ENCODE measurements around the gene CAMK4. TPM values are rescaled to one million over a fixed set of nuclear protein-coding genes. Genes with fewer than 3 reads are reported as not detected.
A peak's percentile ranks its signal among the peaks of the same experiment; 100 is the strongest.

Gene CAMK4
- total RNA-seq, 2 donors from 2014 or later = 5.4 to 16.2 TPM

GRCh38 chr5:111469903-111470302 lies 245.7 kb downstream of the CAMK4 start:
- no peak for ATAC-seq
- no peaks in the 10 kb centered on the region for H3K36me3 Mint-ChIP-seq
- no peaks in the 10 kb centered on the region for H3K4me1 Mint-ChIP-seq (ENCODE audit: low read depth in 2 of 2)
- peaks cover 3% of the 10 kb centered on the region for H3K9me3 Mint-ChIP-seq
- H3K4me3 Mint-ChIP-seq = no peak overlapping the region
- no peak for DNase-seq (ENCODE audit: low spot score)
- H3K27me3 Mint-ChIP-seq = peaks cover 6 to 20% of the 10 kb centered on the region in 2 donors
- no peak overlapping the region for H3K27ac Mint-ChIP-seq

- Mint-ChIP-seq H3K27me3 (peaks cover 0 to 7% of the 10 kb centered on the region in 2 donors), H3K27ac (no peak overlapping the region), H3K4me3 (no peak overlapping the region), H3K4me1 (ENCODE audit: low read depth in 2 of 2) (no peaks in the 10 kb centered on the region), H3K9me3 (no peaks in the 10 kb centered on the region), H3K36me3 (no peaks in the 10 kb centered on the region)
- DNase-seq (ENCODE audit: low spot score) (no peak), ATAC-seq (no peak)
Measured at GRCh38 chr5:111472096-111472495, 247.9 kb downstream of the CAMK4 start.

DNA sequence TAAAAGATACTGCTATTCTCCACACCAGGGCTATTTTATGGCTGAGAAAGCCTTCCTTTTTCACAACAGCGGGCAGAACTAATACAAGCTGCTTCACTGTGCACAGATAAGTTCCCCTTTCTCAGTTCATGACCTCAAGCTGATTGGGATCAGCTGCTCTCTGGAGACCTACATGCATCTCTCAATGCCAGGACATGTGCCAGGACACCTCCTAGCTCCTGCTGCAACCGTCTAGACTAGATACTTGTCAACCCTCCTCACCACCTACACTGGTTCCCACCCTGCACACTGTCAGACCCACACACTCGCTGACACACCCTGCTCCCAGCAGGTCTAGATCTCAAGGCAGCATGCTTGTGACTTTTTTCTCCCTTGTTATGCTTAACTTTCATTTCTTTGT lies 248.4 kb downstream of the CAMK4 start:
- Mint-ChIP-seq H3K27me3 (peaks cover 0 to 7% of the 10 kb centered on the region in 2 donors), H3K27ac (no peak overlapping the region), H3K4me3 (no peak overlapping the region), H3K4me1 (ENCODE audit: low read depth in 2 of 2) (no peaks in the 10 kb centered on the region), H3K36me3 (no peaks in the 10 kb centered on the region), H3K9me3 (no peaks in the 10 kb centered on the region)
- DNase-seq (ENCODE audit: low spot score) (no peak), ATAC-seq (no peak)

DNA sequence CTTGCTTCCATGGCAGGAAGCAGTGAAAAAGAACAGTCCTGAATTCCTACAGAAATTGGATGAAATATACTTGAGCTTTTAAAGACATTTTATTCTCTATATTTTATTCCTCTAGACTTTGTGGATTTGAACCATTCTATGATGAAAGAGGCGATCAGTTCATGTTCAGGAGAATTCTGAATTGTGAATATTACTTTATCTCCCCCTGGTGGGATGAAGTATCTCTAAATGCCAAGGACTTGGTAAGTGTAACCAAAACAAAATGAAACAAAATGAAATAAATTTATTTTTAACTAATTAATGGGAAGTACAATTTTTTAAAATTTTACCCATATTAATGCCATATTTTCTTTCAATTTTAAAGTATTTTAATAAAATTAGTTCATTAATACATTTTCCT lies 254.1 kb downstream of the CAMK4 start:
- H3K9me3 Mint-ChIP-seq = no peaks in the 10 kb centered on the region
- H3K27me3 Mint-ChIP-seq = peaks cover 0 to 12% of the 10 kb centered on the region in 2 donors
- H3K27ac Mint-ChIP-seq = no peak overlapping the region
- ATAC-seq (no peak), DNase-seq (ENCODE audit: low spot score) (no peak)
- H3K4me1 Mint-ChIP-seq (ENCODE audit: low read depth in 2 of 2) = no peaks in the 10 kb centered on the region
- H3K36me3 Mint-ChIP-seq = no peaks in the 10 kb centered on the region
- no peak overlapping the region for H3K4me3 Mint-ChIP-seq

GRCh38 chr5:111478898-111479297 lies 254.7 kb downstream of the CAMK4 start:
- peaks cover 0 to 10% of the 10 kb centered on the region in 2 donors for H3K27me3 Mint-ChIP-seq
- no peak for ATAC-seq
- no peak overlapping the region for H3K4me3 Mint-ChIP-seq
- H3K36me3 Mint-ChIP-seq = no peaks in the 10 kb centered on the region
- H3K27ac Mint-ChIP-seq = no peak overlapping the region
- H3K9me3 Mint-ChIP-seq = no peaks in the 10 kb centered on the region
- no peaks in the 10 kb centered on the region for H3K4me1 Mint-ChIP-seq (ENCODE audit: low read depth in 2 of 2)
- DNase-seq (ENCODE audit: low spot score) = no peak

DNA sequence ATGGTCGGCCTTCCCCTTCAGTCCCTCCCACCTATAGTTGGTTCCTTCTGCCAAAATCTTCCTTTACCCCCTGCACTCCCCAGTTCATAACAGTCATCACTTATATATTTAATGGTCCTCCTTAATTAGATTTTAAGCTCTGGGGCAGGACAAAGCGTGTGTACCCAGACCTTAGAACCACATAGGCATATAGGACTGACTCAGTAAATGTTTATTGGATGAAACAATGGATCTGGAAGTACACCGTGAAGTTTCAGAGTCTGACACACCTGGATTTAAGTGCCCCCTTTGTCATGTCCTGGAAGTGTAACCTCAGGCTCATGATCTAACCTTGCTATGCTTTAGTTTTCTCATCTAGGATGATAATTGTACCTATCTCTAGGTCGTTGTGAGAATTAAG lies 256.2 kb downstream of the CAMK4 start:
- Mint-ChIP-seq H3K36me3 (no peaks in the 10 kb centered on the region), H3K27ac (no peak overlapping the region)
- no peak for DNase-seq (ENCODE audit: low spot score)

GRCh38 chr5:111486055-111486454 lies 261.9 kb downstream of the CAMK4 start:
- no peaks in the 10 kb centered on the region for H3K27me3 Mint-ChIP-seq
- H3K27ac Mint-ChIP-seq = no peak overlapping the region
- H3K4me3 Mint-ChIP-seq = no peak overlapping the region
- H3K9me3 Mint-ChIP-seq = no peaks in the 10 kb centered on the region
- DNase-seq (ENCODE audit: low spot score) (no peak), ATAC-seq (no peak)
- H3K36me3 Mint-ChIP-seq = no peaks in the 10 kb centered on the region
- peaks cover 0 to 4% of the 10 kb centered on the region in 2 donors for H3K4me1 Mint-ChIP-seq (ENCODE audit: low read depth in 2 of 2)

More for the DNA sequence above, 256.2 kb downstream of the CAMK4 start:
- no peaks in the 10 kb centered on the region for H3K4me1 Mint-ChIP-seq (ENCODE audit: low read depth in 2 of 2)
- no peak overlapping the region for H3K4me3 Mint-ChIP-seq
- no peak for ATAC-seq
- H3K27me3 Mint-ChIP-seq = peaks cover 0 to 10% of the 10 kb centered on the region in 2 donors
- no peaks in the 10 kb centered on the region for H3K9me3 Mint-ChIP-seq

DNA sequence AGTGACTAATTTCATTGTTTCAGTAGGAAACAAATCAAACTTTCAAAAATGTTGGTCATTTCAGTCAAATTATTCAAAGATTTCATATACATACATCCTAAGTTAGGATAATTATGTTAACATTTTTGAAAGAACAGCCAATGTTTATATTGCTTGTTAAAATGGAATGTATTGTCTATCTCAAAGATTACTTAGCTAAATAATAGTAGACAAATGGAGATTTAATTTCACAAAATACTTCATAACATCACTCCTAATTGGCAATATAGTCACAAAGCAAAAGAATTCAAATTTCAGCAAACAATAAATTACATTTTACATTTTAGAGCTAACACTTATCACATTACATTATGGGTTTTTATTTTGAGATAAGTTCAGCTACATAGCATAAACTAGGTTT lies 262.7 kb downstream of the CAMK4 start:
- no peak overlapping the region for H3K27ac Mint-ChIP-seq
- no peak overlapping the region for H3K4me3 Mint-ChIP-seq
- H3K36me3 Mint-ChIP-seq = no peaks in the 10 kb centered on the region
- H3K27me3 Mint-ChIP-seq = no peaks in the 10 kb centered on the region
- ATAC-seq (no peak), DNase-seq (ENCODE audit: low spot score) (no peak)
- H3K9me3 Mint-ChIP-seq = no peaks in the 10 kb centered on the region
- peaks cover 0 to 4% of the 10 kb centered on the region in 2 donors for H3K4me1 Mint-ChIP-seq (ENCODE audit: low read depth in 2 of 2)

GRCh38 chr5:111488353-111488752 lies 264.2 kb downstream of the CAMK4 start:
- H3K4me1 Mint-ChIP-seq (ENCODE audit: low read depth in 2 of 2) = peaks cover 0 to 4% of the 10 kb centered on the region in 2 donors
- no peak for DNase-seq (ENCODE audit: low spot score)
- H3K27me3 Mint-ChIP-seq = no peaks in the 10 kb centered on the region
- H3K36me3 Mint-ChIP-seq = no peaks in the 10 kb centered on the region
- ATAC-seq = no peak
- H3K4me3 Mint-ChIP-seq = no peak overlapping the region
- no peak overlapping the region for H3K27ac Mint-ChIP-seq
- H3K9me3 Mint-ChIP-seq = no peaks in the 10 kb centered on the region

GRCh38 chr5:111493031-111493430 lies 268.8 kb downstream of the CAMK4 start:
- DNase-seq (ENCODE audit: low spot score) (no peak), ATAC-seq (no peak)
- peaks cover 4% of the 10 kb centered on the region for H3K36me3 Mint-ChIP-seq
- H3K9me3 Mint-ChIP-seq = no peaks in the 10 kb centered on the region
- H3K4me3 Mint-ChIP-seq = no peak overlapping the region
- peaks cover under 1% of the 10 kb centered on the region in 2 donors for H3K4me1 Mint-ChIP-seq (ENCODE audit: low read depth in 2 of 2)
- no peak overlapping the region for H3K27ac Mint-ChIP-seq
- no peaks in the 10 kb centered on the region for H3K27me3 Mint-ChIP-seq

DNA sequence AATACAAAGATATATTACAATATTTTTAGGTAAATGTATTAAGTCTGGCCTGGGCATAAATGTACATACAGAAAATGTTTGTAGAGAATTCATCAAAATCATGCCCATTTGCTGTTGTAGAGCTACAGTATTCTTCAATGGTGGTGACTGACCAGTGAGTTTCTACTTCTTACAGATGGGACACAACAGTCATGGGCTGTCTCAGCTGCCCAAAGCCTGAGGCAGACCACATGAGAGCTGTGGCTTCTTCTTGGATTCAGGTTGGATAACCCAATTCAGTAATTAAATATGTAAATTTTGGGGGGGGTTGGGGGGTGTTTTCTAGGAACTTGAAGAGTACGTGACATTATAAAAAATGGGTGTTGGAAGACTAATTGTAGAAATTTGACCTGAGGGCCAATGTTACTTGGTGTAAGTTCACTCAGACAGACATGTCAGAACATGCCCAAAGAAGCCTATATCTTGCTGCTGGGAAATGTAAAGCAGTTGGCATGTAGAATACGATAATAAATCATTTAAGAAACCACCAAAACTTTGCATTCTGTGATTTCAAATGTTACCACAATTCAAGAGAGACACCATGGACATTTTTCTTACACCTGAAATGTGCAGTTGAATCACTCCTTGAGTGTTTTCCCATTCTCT lies 270.3 kb downstream of the CAMK4 start:
- H3K9me3 Mint-ChIP-seq = no peaks in the 10 kb centered on the region
- peaks cover 7 to 11% of the 10 kb centered on the region in 2 donors for H3K4me1 Mint-ChIP-seq (ENCODE audit: low read depth in 2 of 2)
- no peak overlapping the region for H3K4me3 Mint-ChIP-seq
- H3K36me3 Mint-ChIP-seq = peaks cover 10% of the 10 kb centered on the region
- H3K27me3 Mint-ChIP-seq = no peaks in the 10 kb centered on the region
- ATAC-seq (no peak), DNase-seq (ENCODE audit: low spot score) (no peak)
- no peak overlapping the region for H3K27ac Mint-ChIP-seq

- DNase-seq (ENCODE audit: low spot score) (no peak), ATAC-seq (no peak)
- Mint-ChIP-seq H3K4me3 (no peak overlapping the region), H3K36me3 (peaks cover 10% of the 10 kb centered on the region), H3K27ac (no peak overlapping the region), H3K27me3 (no peaks in the 10 kb centered on the region), H3K4me1 (ENCODE audit: low read depth in 2 of 2) (peaks cover 7 to 11% of the 10 kb centered on the region in 2 donors), H3K9me3 (no peaks in the 10 kb centered on the region)
Measured at GRCh38 chr5:111495159-111495558, 271.0 kb downstream of the CAMK4 start.

GRCh38 chr5:111498346-111498745 lies 274.2 kb downstream of the CAMK4 start:
- ATAC-seq (no peak), DNase-seq (ENCODE audit: low spot score) (no peak)
- peaks cover 24% of the 10 kb centered on the region for H3K36me3 Mint-ChIP-seq

DNA sequence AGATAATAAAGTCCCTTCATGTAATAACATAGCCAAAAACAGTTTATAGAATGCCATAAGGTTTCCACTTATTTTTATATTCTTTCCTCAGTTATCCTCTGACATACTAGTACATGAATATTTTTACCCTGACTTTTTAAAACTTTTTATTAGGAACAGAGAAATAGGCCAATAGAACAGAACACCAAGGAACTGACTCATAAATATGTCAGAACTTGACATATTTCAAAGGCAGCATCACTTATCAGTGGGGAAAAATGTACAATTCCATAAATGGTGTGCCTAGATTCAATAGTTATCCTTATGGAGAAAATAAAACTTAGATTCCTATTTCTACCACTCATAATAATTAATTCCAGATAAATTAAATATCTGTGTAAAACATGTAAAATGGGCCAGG lies 278.8 kb downstream of the CAMK4 start:
- Mint-ChIP-seq H3K27me3 (no peaks in the 10 kb centered on the region), H3K27ac (no peak overlapping the region), H3K4me1 (ENCODE audit: low read depth in 2 of 2) (peaks cover 17 to 38% of the 10 kb centered on the region in 2 donors), H3K4me3 (no peak overlapping the region), H3K9me3 (no peaks in the 10 kb centered on the region), H3K36me3 (peaks cover 27% of the 10 kb centered on the region)
- ATAC-seq (no peak), DNase-seq (ENCODE audit: low spot score) (no peak)

More at GRCh38 chr5:111498346-111498745, 274.2 kb downstream of the CAMK4 start:
- no peaks in the 10 kb centered on the region for H3K9me3 Mint-ChIP-seq
- peaks cover 7 to 17% of the 10 kb centered on the region in 2 donors for H3K4me1 Mint-ChIP-seq (ENCODE audit: low read depth in 2 of 2)
- H3K27ac Mint-ChIP-seq = peak overlapping the region; percentile 47 to 77
- H3K27me3 Mint-ChIP-seq = no peaks in the 10 kb centered on the region
- peak overlapping the region; percentile 23 for H3K4me3 Mint-ChIP-seq

DNA sequence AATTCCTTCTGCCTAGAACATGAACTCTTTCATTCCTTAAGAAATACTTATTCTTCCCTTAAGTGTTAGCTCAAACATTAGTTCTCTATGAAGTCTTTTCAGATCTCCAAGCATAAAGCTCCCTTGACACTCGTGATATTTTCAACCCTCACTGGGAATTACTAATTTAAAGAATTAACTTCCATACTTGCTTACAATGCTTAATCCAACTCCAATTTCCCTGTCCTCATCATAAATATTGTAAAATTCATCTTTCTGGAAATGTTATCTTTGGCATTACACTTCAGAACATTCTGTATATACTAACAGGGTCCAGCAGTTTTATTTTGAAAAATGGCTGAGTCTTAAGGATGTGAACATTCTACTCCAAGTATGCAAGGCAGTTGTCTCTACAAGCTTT lies 280.9 kb downstream of the CAMK4 start:
- peaks cover 19 to 41% of the 10 kb centered on the region in 2 donors for H3K4me1 Mint-ChIP-seq (ENCODE audit: low read depth in 2 of 2)
- DNase-seq (ENCODE audit: low spot score) = no peak
- H3K9me3 Mint-ChIP-seq = no peaks in the 10 kb centered on the region
- H3K27me3 Mint-ChIP-seq = no peaks in the 10 kb centered on the region
- no peak overlapping the region for H3K4me3 Mint-ChIP-seq
- H3K36me3 Mint-ChIP-seq = peaks cover 21% of the 10 kb centered on the region
- no peak for ATAC-seq
- no peak overlapping the region for H3K27ac Mint-ChIP-seq

Data from natural killer cell treated with Interleukin-12 subunit alpha and Interleukin-12 subunit beta and Interleukin-15 and Interleukin-18, amount 100 ng/mL, for 72 hours (primary cell).